ENCODE measurements around the gene OSBPL3. TPM values are rescaled to one million over a fixed set of nuclear protein-coding genes. Genes with fewer than 3 reads are reported as not detected.

OSBPL3 gene
- total and polyA plus RNA-seq, 4 donors = 4.7 to 13.7 (median 5.7) TPM

- H3K4me3 ChIP-seq (ENCODE audit: low read depth, low read length) = no peak overlapping the region
- H3K27me3 ChIP-seq (ENCODE audit: control insufficient read depth, insufficient read depth, low read length) = no peaks in the 10 kb centered on the region
- no peaks in the 10 kb centered on the region for H3K9me3 ChIP-seq (ENCODE audit: control insufficient read depth, insufficient read depth, low read length)
- DNase-seq (ENCODE audit: low read depth in 4 of 6, low spot score in 6 of 6) = no peak
- H3K4me1 ChIP-seq (ENCODE audit: control insufficient read depth, insufficient read depth, low read length) = peaks cover 3% of the 10 kb centered on the region
- H3K27ac ChIP-seq (ENCODE audit: low read depth, low read length) = no peak overlapping the region
- H3K36me3 ChIP-seq (ENCODE audit: control insufficient read depth, insufficient read depth, low read length) = no peaks in the 10 kb centered on the region
- 91% methylated on average over 3 of the region's 3 CpGs for WGBS (ENCODE audit: insufficient coverage)
These were observed 155.1 kb downstream of the OSBPL3 start for GRCh38 chr7:24824896-24825295.

GRCh38 chr7:24824400-24824799 lies 155.6 kb downstream of the OSBPL3 start:
- WGBS (ENCODE audit: insufficient coverage) = 88% methylated on average over 3 of the region's 3 CpGs
- DNase-seq (ENCODE audit: low read depth in 4 of 6, low spot score in 6 of 6) = no peak
- H3K4me3 ChIP-seq (ENCODE audit: low read depth, low read length) = no peak overlapping the region
- no peak overlapping the region for H3K27ac ChIP-seq (ENCODE audit: low read depth, low read length)
- no peaks in the 10 kb centered on the region for H3K9me3 ChIP-seq (ENCODE audit: control insufficient read depth, insufficient read depth, low read length)
- H3K4me1 ChIP-seq (ENCODE audit: control insufficient read depth, insufficient read depth, low read length) = peaks cover 3% of the 10 kb centered on the region
- no peaks in the 10 kb centered on the region for H3K36me3 ChIP-seq (ENCODE audit: control insufficient read depth, insufficient read depth, low read length)
- no peaks in the 10 kb centered on the region for H3K27me3 ChIP-seq (ENCODE audit: control insufficient read depth, insufficient read depth, low read length)

GRCh38 chr7:24821754-24822054 lies 158.3 kb downstream of the OSBPL3 start:
- WGBS (ENCODE audit: insufficient coverage) = no CpG with 5 or more reads among the region's 3 CpGs
- no peak overlapping the region for H3K4me3 ChIP-seq (ENCODE audit: low read depth, low read length)
- no peak overlapping the region for H3K27ac ChIP-seq (ENCODE audit: low read depth, low read length)
- no peaks in the 10 kb centered on the region for H3K27me3 ChIP-seq (ENCODE audit: control insufficient read depth, insufficient read depth, low read length)
- no peaks in the 10 kb centered on the region for H3K36me3 ChIP-seq (ENCODE audit: control insufficient read depth, insufficient read depth, low read length)
- DNase-seq (ENCODE audit: low read depth in 4 of 6, low spot score in 6 of 6) = no peak
- H3K9me3 ChIP-seq (ENCODE audit: control insufficient read depth, insufficient read depth, low read length) = no peaks in the 10 kb centered on the region
- peaks cover 3% of the 10 kb centered on the region for H3K4me1 ChIP-seq (ENCODE audit: control insufficient read depth, insufficient read depth, low read length)

GRCh38 chr7:24821045-24821753 lies 158.8 kb downstream of the OSBPL3 start:
- H3K27me3 ChIP-seq (ENCODE audit: control insufficient read depth, insufficient read depth, low read length) = no peaks in the 10 kb centered on the region
- H3K4me3 ChIP-seq (ENCODE audit: low read depth, low read length) = no peak overlapping the region
- H3K4me1 ChIP-seq (ENCODE audit: control insufficient read depth, insufficient read depth, low read length) = peaks cover 3% of the 10 kb centered on the region
- H3K36me3 ChIP-seq (ENCODE audit: control insufficient read depth, insufficient read depth, low read length) = no peaks in the 10 kb centered on the region
- WGBS (ENCODE audit: insufficient coverage) = 79% methylated on average over 3 of the region's 9 CpGs
- DNase-seq (ENCODE audit: low read depth in 4 of 6, low spot score in 6 of 6) = no peak
- H3K27ac ChIP-seq (ENCODE audit: low read depth, low read length) = no peak overlapping the region
- no peaks in the 10 kb centered on the region for H3K9me3 ChIP-seq (ENCODE audit: control insufficient read depth, insufficient read depth, low read length)

- no peaks in the 10 kb centered on the region for H3K36me3 ChIP-seq (ENCODE audit: control insufficient read depth, insufficient read depth, low read length)
- H3K9me3 ChIP-seq (ENCODE audit: control insufficient read depth, insufficient read depth, low read length) = no peaks in the 10 kb centered on the region
- no peak overlapping the region for H3K27ac ChIP-seq (ENCODE audit: low read depth, low read length)
- H3K4me3 ChIP-seq (ENCODE audit: low read depth, low read length) = no peak overlapping the region
- H3K4me1 ChIP-seq (ENCODE audit: control insufficient read depth, insufficient read depth, low read length) = peaks cover 3% of the 10 kb centered on the region
- H3K27me3 ChIP-seq (ENCODE audit: control insufficient read depth, insufficient read depth, low read length) = no peaks in the 10 kb centered on the region
- DNase-seq (ENCODE audit: low read depth in 4 of 6, low spot score in 6 of 6) = no peak
These were observed 159.3 kb downstream of the OSBPL3 start for GRCh38 chr7:24820730-24821044.

GRCh38 chr7:24819916-24820689 lies 159.9 kb downstream of the OSBPL3 start:
- Histone ChIP-seq H3K4me3 (ENCODE audit: low read depth, low read length) (no peak overlapping the region), H3K27ac (ENCODE audit: low read depth, low read length) (no peak overlapping the region), H3K27me3 (ENCODE audit: control insufficient read depth, insufficient read depth, low read length) (no peaks in the 10 kb centered on the region), H3K36me3 (ENCODE audit: control insufficient read depth, insufficient read depth, low read length) (no peaks in the 10 kb centered on the region), H3K9me3 (ENCODE audit: control insufficient read depth, insufficient read depth, low read length) (no peaks in the 10 kb centered on the region), H3K4me1 (ENCODE audit: control insufficient read depth, insufficient read depth, low read length) (peaks cover 3% of the 10 kb centered on the region)
- 10% methylated on average over 2 of the region's 11 CpGs for WGBS (ENCODE audit: insufficient coverage)
- DNase-seq (ENCODE audit: low read depth in 4 of 6, low spot score in 6 of 6) = peak in 5 of 6 donors; percentile 70 to 94 (median 78)

GRCh38 chr7:24817339-24817738 lies 162.6 kb downstream of the OSBPL3 start:
- DNase-seq (ENCODE audit: low read depth in 4 of 6, low spot score in 6 of 6) = no peak
- 40% methylated on average over 3 of the region's 4 CpGs for WGBS (ENCODE audit: insufficient coverage)

GRCh38 chr7:24816868-24817267 lies 163.1 kb downstream of the OSBPL3 start:
- no peak overlapping the region for H3K4me3 ChIP-seq (ENCODE audit: low read depth, low read length)
- WGBS (ENCODE audit: insufficient coverage) = 96% methylated on average over 3 of the region's 3 CpGs
- peaks cover 3% of the 10 kb centered on the region for H3K4me1 ChIP-seq (ENCODE audit: control insufficient read depth, insufficient read depth, low read length)
- H3K36me3 ChIP-seq (ENCODE audit: control insufficient read depth, insufficient read depth, low read length) = no peaks in the 10 kb centered on the region
- no peaks in the 10 kb centered on the region for H3K9me3 ChIP-seq (ENCODE audit: control insufficient read depth, insufficient read depth, low read length)
- H3K27me3 ChIP-seq (ENCODE audit: control insufficient read depth, insufficient read depth, low read length) = no peaks in the 10 kb centered on the region
- DNase-seq (ENCODE audit: low read depth in 4 of 6, low spot score in 6 of 6) = no peak
- H3K27ac ChIP-seq (ENCODE audit: low read depth, low read length) = no peak overlapping the region

More at GRCh38 chr7:24817339-24817738, 162.6 kb downstream of the OSBPL3 start:
- Histone ChIP-seq H3K4me3 (ENCODE audit: low read depth, low read length) (no peak overlapping the region), H3K4me1 (ENCODE audit: control insufficient read depth, insufficient read depth, low read length) (peaks cover 3% of the 10 kb centered on the region), H3K9me3 (ENCODE audit: control insufficient read depth, insufficient read depth, low read length) (no peaks in the 10 kb centered on the region), H3K27me3 (ENCODE audit: control insufficient read depth, insufficient read depth, low read length) (no peaks in the 10 kb centered on the region), H3K27ac (ENCODE audit: low read depth, low read length) (no peak overlapping the region), H3K36me3 (ENCODE audit: control insufficient read depth, insufficient read depth, low read length) (no peaks in the 10 kb centered on the region)

GRCh38 chr7:24812305-24812945 lies 167.6 kb downstream of the OSBPL3 start:
- H3K27me3 ChIP-seq (ENCODE audit: control insufficient read depth, insufficient read depth, low read length) = no peaks in the 10 kb centered on the region
- H3K4me3 ChIP-seq (ENCODE audit: low read depth, low read length) = no peak overlapping the region
- peaks cover 4% of the 10 kb centered on the region for H3K4me1 ChIP-seq (ENCODE audit: control insufficient read depth, insufficient read depth, low read length)
- no peaks in the 10 kb centered on the region for H3K9me3 ChIP-seq (ENCODE audit: control insufficient read depth, insufficient read depth, low read length)
- H3K36me3 ChIP-seq (ENCODE audit: control insufficient read depth, insufficient read depth, low read length) = no peaks in the 10 kb centered on the region
- WGBS (ENCODE audit: insufficient coverage) = 100% methylated on average over 2 of the region's 4 CpGs
- peak in 3 of 6 donors; percentile 48 to 77 (median 65) for DNase-seq (ENCODE audit: low read depth in 4 of 6, low spot score in 6 of 6)
- H3K27ac ChIP-seq (ENCODE audit: low read depth, low read length) = no peak overlapping the region
